Endothelial cell of umbilical vein (primary cell): ENCODE data around the gene CARD11.

Source experiments
- CTCF ChIP-seq, 2 donors: IDR thresholded peaks; 1 replicate in 1 of 2; 2 replicates in 1 of 2; pipeline ENCODE4 v1.5.1; 2011; ENCODE audit warnings: low read length in 2 of 2, mild to moderate bottlenecking in 2 of 2, moderate library complexity in 2 of 2, control low read depth in 1 of 2, inconsistent platforms in 1 of 2, low read depth in 1 of 2; ENCODE audit not compliant: insufficient read depth in 1 of 2; ENCODE audit errors: extremely low read depth in 1 of 2
- EZH2 ChIP-seq: IDR thresholded peaks from 2 replicates; pipeline ENCODE4 v1.6.1; 2012; ENCODE audit warnings: borderline replicate concordance, low read depth, mild to moderate bottlenecking, moderate library complexity, low read length, inconsistent platforms; ENCODE audit not compliant: severe bottlenecking
- FOS ChIP-seq: IDR thresholded peaks from 2 replicates; pipeline ENCODE4 v1.6.1; 2011; ENCODE audit warnings: mild to moderate bottlenecking, low read length, moderate library complexity, borderline replicate concordance; ENCODE audit not compliant: insufficient read depth
- JUN ChIP-seq: IDR thresholded peaks from 2 replicates; pipeline ENCODE4 v1.6.1; 2011; ENCODE audit warnings: borderline replicate concordance, low read depth; ENCODE audit not compliant: insufficient read length, insufficient read depth
- MAX ChIP-seq: IDR thresholded peaks from 2 replicates; pipeline ENCODE4 v1.6.1; 2011; ENCODE audit not compliant: insufficient read depth, insufficient read length
- POLR2A ChIP-seq: IDR thresholded peaks from 2 replicates; pipeline ENCODE4 v1.6.1; 2012; ENCODE audit warnings: low read depth, mild to moderate bottlenecking, control low read depth, low read length
- POLR2AphosphoS5 ChIP-seq: IDR thresholded peaks from 2 replicates; pipeline ENCODE4 v1.6.1; 2012; ENCODE audit warnings: low read depth, mild to moderate bottlenecking, control low read depth, low read length, moderate library complexity; ENCODE audit not compliant: insufficient read depth

GRCh38 chr7:2905500-2905899 lies 138.2 kb downstream of the CARD11 start:
- no peak for TF ChIP-seq CTCF (IDR thresholded peaks at IDR 0.05; ENCODE audit: extremely low read depth in 1 of 2, insufficient read depth in 1 of 2, low read depth in 1 of 2, low read length in 2 of 2)
- no peak for TF ChIP-seq MAX
- no peak for TF ChIP-seq POLR2AphosphoS5
- TF ChIP-seq POLR2A, result no peak
- TF ChIP-seq EZH2, result no peak
- no peak for TF ChIP-seq JUN
- TF ChIP-seq FOS, result no peak
